Peyer's patch (tissue), 4 donors: ENCODE results near the gene MTM1.

Source experiments
- POLR2A ChIP-seq, 2 donors: fragments of 450-650 bp; IDR thresholded peaks; one replicate each; pipeline ENCODE4 v1.5.1; 2017; ENCODE audit warnings: antibody characterized with exemption in 2 of 2, mild to moderate bottlenecking in 2 of 2, moderate library complexity in 2 of 2
- TF ChIP-seq, protein P1 (sequence below), 6 experiments: fragments of 450-650 bp in 4 of 6; fragments of 200-600 bp in 2 of 6; sonication (generic) in 1 of 6; IDR thresholded peaks; one replicate each; pipeline ENCODE4 v1.5.1; 2017 to 2019; ENCODE audit warnings: antibody characterized with exemption in 6 of 6, mild to moderate bottlenecking in 3 of 6, moderate library complexity in 1 of 6

DNA sequence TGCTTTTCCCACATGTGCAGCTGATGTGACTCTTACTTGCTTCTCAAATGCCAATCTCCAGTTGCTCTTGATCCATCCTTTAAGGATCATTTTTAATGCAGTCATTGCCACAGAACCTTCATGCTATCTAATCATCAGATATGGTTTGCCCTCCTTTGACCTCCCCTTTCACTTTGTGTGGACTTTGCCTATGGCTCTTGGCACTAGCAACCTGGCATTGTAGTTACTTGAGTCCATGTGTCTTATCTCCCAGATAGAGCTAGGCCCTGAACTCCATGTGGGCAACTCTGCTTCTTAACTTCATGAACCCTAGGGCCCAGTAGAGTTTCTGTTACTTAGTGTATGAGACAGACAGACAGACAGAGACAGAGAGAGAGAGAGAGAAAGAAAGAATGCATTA lies 41.6 kb downstream of the MTM1 start:
- TF ChIP-seq, protein P1, sequence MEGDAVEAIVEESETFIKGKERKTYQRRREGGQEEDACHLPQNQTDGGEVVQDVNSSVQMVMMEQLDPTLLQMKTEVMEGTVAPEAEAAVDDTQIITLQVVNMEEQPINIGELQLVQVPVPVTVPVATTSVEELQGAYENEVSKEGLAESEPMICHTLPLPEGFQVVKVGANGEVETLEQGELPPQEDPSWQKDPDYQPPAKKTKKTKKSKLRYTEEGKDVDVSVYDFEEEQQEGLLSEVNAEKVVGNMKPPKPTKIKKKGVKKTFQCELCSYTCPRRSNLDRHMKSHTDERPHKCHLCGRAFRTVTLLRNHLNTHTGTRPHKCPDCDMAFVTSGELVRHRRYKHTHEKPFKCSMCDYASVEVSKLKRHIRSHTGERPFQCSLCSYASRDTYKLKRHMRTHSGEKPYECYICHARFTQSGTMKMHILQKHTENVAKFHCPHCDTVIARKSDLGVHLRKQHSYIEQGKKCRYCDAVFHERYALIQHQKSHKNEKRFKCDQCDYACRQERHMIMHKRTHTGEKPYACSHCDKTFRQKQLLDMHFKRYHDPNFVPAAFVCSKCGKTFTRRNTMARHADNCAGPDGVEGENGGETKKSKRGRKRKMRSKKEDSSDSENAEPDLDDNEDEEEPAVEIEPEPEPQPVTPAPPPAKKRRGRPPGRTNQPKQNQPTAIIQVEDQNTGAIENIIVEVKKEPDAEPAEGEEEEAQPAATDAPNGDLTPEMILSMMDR (IDR thresholded peaks at IDR 0.05), result no peak
- no peak for TF ChIP-seq POLR2A (IDR thresholded peaks at IDR 0.05)
